Stimulated activated naive CD4-positive, alpha-beta T cell (primary cell): ENCODE measurements around the gene AUP1.

ENCODE experiments used
- DNase-seq, 6 experiments: peaks; one replicate each; lab custom pipeline; 2025; lab: John Stamatoyannopoulos, UW

AUP1 gene

GRCh38 chr2:74556831-74557370, 27.4 kb upstream of the AUP1 start:
- DNase-seq: no peak

GRCh38 chr2:74556159-74556558, 26.7 kb upstream of the AUP1 start:
- DNase-seq: no peak

GRCh38 chr2:74555610-74556103, 26.2 kb upstream of the AUP1 start:
- no peak for DNase-seq

- peak in 4 of 6 experiments; percentile 7 to 68 (median 34) for DNase-seq
Observed at GRCh38 chr2:74554820-74555531, 25.5 kb upstream of the AUP1 start.

GRCh38 chr2:74553892-74554819, 24.6 kb upstream of the AUP1 start, which contains the start of the genes DOK1 and LOXL3:
Gene DOK1 (plus strand): TSS chr2:74554720. CDS start chr2:74554755, 35 bp downstream.
Gene LOXL3 (minus strand): TSS chr2:74553942. CDS start chr2:74552634, 1,308 bp downstream.
- peak; percentile 68 to 89 (median 80) for DNase-seq

GRCh38 chr2:74552914-74553811, 23.7 kb upstream of the AUP1 start:
- no peak for DNase-seq

GRCh38 chr2:74551942-74552913, 22.7 kb upstream of the AUP1 start:
- DNase-seq: no peak

- no peak for DNase-seq
Observed at GRCh38 chr2:74551530-74551929, 22.0 kb upstream of the AUP1 start.

GRCh38 chr2:74550231-74550630, 20.7 kb upstream of the AUP1 start:
- DNase-seq: no peak

- no peak for DNase-seq
Observed at GRCh38 chr2:74548900-74549826, 19.7 kb upstream of the AUP1 start.

GRCh38 chr2:74548285-74548899, 18.9 kb upstream of the AUP1 start:
- no peak for DNase-seq

- no peak for DNase-seq
Observed at GRCh38 chr2:74546004-74546403, 16.5 kb upstream of the AUP1 start.

GRCh38 chr2:74544634-74545033, 15.1 kb upstream of the AUP1 start:
- no peak for DNase-seq

- no peak for DNase-seq
Observed at GRCh38 chr2:74542978-74543377, 13.5 kb upstream of the AUP1 start.

- DNase-seq: no peak
Observed at GRCh38 chr2:74540291-74540690, 10.8 kb upstream of the AUP1 start.

GRCh38 chr2:74538881-74539339, 9.4 kb upstream of the AUP1 start:
- DNase-seq: no peak

GRCh38 chr2:74537140-74537539, 7.6 kb upstream of the AUP1 start:
- DNase-seq: no peak

GRCh38 chr2:74536166-74536950, 6.9 kb upstream of the AUP1 start:
- DNase-seq: no peak
